KMS-11 (cell line): ENCODE results near the gene TNFRSF14.

ENCODE experiments used
- H2AFZ ChIP-seq: fragments of 200-600 bp; sonication (generic); 2 replicates; pipeline ENCODE4 v1.6.1; 2016; ENCODE audit warnings: antibody characterized with exemption, mixed run types, low read depth
- H3K27ac ChIP-seq: fragments of 200-600 bp; sonication (generic); 2 replicates; pipeline ENCODE4 v1.6.1; 2016; ENCODE audit warnings: mild to moderate bottlenecking, mixed run types
- H3K27me3 ChIP-seq: fragments of 200-600 bp; sonication (generic); 2 replicates; pipeline ENCODE4 v1.6.1; 2017; ENCODE audit warnings: mild to moderate bottlenecking, low read depth, mixed run types, moderate library complexity; ENCODE audit not compliant: insufficient read depth
- H3K36me3 ChIP-seq: fragments of 200-600 bp; sonication (generic); 2 replicates; pipeline ENCODE4 v1.6.1; 2017; ENCODE audit warnings: mild to moderate bottlenecking, mixed run types; ENCODE audit not compliant: insufficient read depth
- H3K4me1 ChIP-seq: fragments of 200-600 bp; sonication (generic); 2 replicates; pipeline ENCODE4 v1.6.1; 2016; ENCODE audit warnings: mild to moderate bottlenecking, low read depth, mixed run types; ENCODE audit not compliant: poor library complexity, severe bottlenecking
- H3K4me2 ChIP-seq: fragments of 200-600 bp; sonication (generic); 2 replicates; pipeline ENCODE4 v1.7.0; 2016; ENCODE audit warnings: mild to moderate bottlenecking, mixed run types
- H3K4me3 ChIP-seq: fragments of 200-600 bp; sonication (generic); IDR thresholded peaks from 2 replicates; pipeline ENCODE4 v1.6.1; 2017; ENCODE audit warnings: low read depth, low read length, mixed read lengths; ENCODE audit not compliant: insufficient read depth
- H3K79me2 ChIP-seq: fragments of 200-600 bp; sonication (generic); 2 replicates; pipeline ENCODE4 v1.6.1; 2016; ENCODE audit warnings: low read depth, mixed run types; ENCODE audit not compliant: insufficient read depth
- H3K9ac ChIP-seq: fragments of 200-600 bp; sonication (generic); 2 replicates; pipeline ENCODE4 v1.6.1; 2016; ENCODE audit warnings: mild to moderate bottlenecking, mixed run types
- H4K20me1 ChIP-seq: fragments of 200-600 bp; sonication (generic); 2 replicates; pipeline ENCODE4 v1.6.1; 2016; ENCODE audit warnings: mild to moderate bottlenecking, mixed run types; ENCODE audit not compliant: insufficient read depth
- CTCF ChIP-seq: fragments of 200-600 bp; sonication (generic); conservative IDR thresholded peaks from 2 replicates; pipeline ENCODE4 v1.6.1; 2017; ENCODE audit warnings: low read depth, mild to moderate bottlenecking, antibody characterized with exemption, low read length, moderate library complexity, mixed read lengths

Gene TNFRSF14

DNA sequence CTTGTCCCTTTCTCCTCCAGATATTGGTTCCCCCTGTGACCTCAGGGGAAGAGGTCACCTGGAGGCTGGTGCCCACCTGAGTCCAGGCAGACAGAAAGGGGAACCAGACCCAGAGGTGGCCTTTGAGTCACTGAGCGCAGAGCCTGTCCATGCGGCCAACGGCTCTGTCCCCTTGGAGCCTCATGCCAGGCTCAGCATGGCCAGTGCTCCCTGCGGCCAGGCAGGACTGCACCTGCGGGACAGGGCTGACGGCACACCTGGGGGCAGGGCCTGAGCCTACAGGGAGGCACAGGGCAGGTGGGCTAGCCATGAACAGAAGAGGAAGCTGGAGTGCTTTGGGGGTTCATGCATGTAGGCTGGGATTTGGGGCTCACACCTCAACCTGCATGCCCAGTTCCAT lies 2.7 kb downstream of the TNFRSF14 start:
- Histone ChIP-seq H3K79me2 (no peaks in the 10 kb centered on the region), H3K4me1 (peaks cover 10% of the 10 kb centered on the region), H3K9ac (no peak overlapping the region), H3K4me3 (no peak overlapping the region), H4K20me1 (no peaks in the 10 kb centered on the region), H3K27ac (no peak overlapping the region), H3K4me2 (no peak overlapping the region), H3K36me3 (no peaks in the 10 kb centered on the region), H2AFZ (no peak overlapping the region), H3K27me3 (no peaks in the 10 kb centered on the region)
- TF ChIP-seq CTCF: no peak

DNA sequence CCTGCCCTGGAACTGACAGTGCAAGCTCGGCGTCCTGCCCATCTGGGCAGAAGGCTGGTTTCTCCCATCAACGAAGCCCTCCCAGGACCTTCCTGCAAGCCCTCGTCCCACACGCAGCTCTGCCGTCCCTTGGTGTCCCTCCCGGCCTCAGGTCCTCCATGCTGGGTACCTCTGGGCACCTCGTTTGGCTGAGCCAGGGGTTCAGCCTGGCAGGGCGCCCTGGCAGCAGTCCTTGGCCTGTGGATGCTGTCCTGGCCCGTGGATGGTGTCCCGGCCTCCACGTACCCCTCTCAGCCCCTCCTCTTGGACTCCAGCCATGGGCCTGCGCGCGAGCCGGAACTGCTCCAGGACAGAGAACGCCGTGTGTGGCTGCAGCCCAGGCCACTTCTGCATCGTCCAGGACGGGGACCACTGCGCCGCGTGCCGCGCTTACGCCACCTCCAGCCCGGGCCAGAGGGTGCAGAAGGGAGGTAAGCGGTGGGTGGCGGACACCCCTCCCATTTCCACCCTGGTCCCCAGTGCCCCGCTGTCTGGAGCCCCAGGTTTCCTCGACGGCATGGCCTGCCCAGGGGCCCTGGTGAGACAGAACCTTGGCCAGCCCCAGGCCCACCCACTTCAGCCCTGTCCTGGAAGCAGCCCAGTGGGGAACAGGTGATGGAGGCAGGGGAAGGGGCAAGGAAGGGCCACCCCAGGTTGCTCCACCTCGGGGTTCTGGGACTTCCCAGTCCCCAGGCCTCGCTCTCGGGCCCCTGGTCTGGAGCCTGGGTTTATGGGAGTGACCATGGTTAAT lies 3.5 kb downstream of the TNFRSF14 start:
- H3K27me3 ChIP-seq: no peaks in the 10 kb centered on the region; the same call in 1 of the 2 replicates
- H3K4me3 ChIP-seq: no peak overlapping the region
- H3K36me3 ChIP-seq: no peaks in the 10 kb centered on the region
- H3K4me2 ChIP-seq: no peak overlapping the region
- H4K20me1 ChIP-seq: no peaks in the 10 kb centered on the region
- TF ChIP-seq CTCF: no peak
- H3K27ac ChIP-seq: no peak overlapping the region
- H3K4me1 ChIP-seq: peaks cover 10% of the 10 kb centered on the region
- H3K9ac ChIP-seq: no peak overlapping the region
- no peaks in the 10 kb centered on the region for H3K79me2 ChIP-seq
- H2AFZ ChIP-seq: no peak overlapping the region

GRCh38 chr1:2560299-2561073 lies 4.3 kb downstream of the TNFRSF14 start:
- peaks cover 3% of the 10 kb centered on the region for H3K4me1 ChIP-seq
- no peak for TF ChIP-seq CTCF
- H3K4me2 ChIP-seq: no peak overlapping the region
- no peak overlapping the region for H2AFZ ChIP-seq
- H3K27me3 ChIP-seq: peaks cover 5% of the 10 kb centered on the region; the same call in 1 of the 2 replicates
- no peak overlapping the region for H3K27ac ChIP-seq
- H4K20me1 ChIP-seq: no peaks in the 10 kb centered on the region
- no peak overlapping the region for H3K9ac ChIP-seq
- H3K36me3 ChIP-seq: no peaks in the 10 kb centered on the region
- no peak overlapping the region for H3K4me3 ChIP-seq
- no peaks in the 10 kb centered on the region for H3K79me2 ChIP-seq

DNA sequence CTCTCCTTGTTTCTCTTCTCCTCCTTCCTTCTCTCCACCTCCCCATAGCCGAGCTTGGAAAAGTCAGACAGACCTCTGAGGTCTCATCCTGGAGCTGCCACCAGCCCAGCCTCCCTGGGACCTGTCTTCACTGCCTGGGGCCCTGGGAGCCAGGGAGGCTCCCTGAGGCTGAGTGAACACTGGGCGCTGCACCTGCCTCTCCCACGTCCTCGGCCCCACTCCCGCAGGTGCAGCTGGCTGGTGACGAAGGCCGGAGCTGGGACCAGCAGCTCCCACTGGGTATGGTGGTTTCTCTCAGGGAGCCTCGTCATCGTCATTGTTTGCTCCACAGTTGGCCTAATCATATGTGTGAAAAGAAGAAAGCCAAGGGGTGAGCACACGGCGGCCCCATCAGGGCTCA lies 5.3 kb downstream of the TNFRSF14 start:
- peaks cover 15% of the 10 kb centered on the region; the same call in 1 of the 2 replicates for H3K27me3 ChIP-seq
- H4K20me1 ChIP-seq: no peaks in the 10 kb centered on the region
- H3K27ac ChIP-seq: no peak overlapping the region
- H3K4me2 ChIP-seq: no peak overlapping the region
- H3K4me1 ChIP-seq: no peaks in the 10 kb centered on the region
- no peak for TF ChIP-seq CTCF
- H3K79me2 ChIP-seq: no peaks in the 10 kb centered on the region
- H3K4me3 ChIP-seq: no peak overlapping the region
- H2AFZ ChIP-seq: no peak overlapping the region
- H3K36me3 ChIP-seq: no peaks in the 10 kb centered on the region
- no peak overlapping the region for H3K9ac ChIP-seq
